ENCODE measurements around the gene SPDEF.

Gene SPDEF

DNA sequence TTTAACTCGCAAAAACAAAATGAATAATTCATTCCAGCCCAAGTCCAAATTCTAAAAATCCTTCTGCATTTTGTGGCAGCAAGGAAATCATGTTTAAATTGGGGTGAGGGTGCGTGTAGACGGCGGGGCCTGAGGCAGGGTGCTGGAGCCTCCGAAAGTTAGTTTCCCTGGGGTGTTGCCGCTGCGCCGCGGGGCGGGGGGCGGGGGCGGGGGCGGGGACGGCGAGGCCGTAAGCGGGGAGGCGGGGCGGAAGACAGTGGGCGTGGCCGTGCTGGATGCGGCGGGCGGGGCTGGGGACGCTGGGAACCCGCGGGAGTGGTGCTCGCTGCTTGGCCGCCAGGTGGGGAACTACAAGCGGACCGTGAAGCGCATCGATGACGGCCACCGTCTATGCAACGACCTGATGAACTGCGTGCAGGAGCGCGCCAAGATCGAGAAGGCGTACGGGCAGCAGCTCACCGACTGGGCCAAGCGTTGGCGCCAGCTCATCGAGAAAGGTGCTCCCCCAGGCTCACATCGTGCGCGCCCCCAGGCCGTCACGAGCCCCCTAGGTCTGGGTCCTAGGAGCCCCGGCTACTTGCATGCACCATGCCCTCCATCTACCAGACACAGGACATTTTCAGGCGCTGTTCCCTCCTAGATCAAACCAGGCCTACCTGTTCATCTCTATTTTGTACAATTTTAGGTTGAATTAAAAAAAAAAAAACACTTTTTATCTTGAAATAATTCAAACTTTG lies 29.0 kb downstream of the SPDEF start:
- no peak overlapping the region for H3K4me3 ChIP-seq (ENCODE audit: low read length)
- no peak for TF ChIP-seq ZNF274 (IDR thresholded peaks at IDR 0.05; ENCODE audit: low read depth, low read length)

DNA sequence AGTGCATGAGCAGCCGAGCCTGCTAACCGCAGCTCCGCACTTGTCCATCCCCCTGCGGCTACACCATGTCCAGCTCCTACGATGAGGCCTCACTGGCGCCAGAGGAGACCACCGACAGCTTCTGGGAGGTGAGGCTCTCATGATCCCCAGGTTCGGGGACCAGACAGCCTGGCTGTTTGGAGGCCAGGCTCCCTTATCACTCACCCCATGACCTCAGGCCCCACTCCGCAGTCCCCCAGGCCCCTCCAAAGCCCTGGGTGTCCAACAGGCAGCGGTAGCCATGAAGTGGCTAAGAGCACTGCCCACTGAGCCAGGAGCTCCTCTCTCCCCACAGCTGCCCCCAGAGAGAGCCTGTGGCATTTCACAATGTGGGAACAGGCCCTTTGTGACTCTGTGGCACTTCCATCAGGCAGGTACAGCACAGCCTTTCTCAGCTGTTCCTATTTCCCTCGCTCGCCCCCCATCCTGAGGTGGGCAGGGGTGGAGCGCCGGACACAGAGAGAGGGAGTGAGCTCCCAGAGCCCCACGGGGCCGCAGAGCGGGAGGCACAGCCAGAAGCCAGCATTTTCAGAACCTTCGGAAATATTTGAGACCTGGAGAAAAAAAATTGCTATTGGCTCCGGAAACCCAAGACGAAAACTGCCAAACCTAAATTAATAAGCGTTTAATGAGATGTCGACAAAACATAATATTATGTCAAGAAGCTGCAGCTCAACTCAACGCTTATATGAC lies 29.7 kb downstream of the SPDEF start:
- H3K4me3 ChIP-seq (ENCODE audit: low read length) = no peak overlapping the region
- TF ChIP-seq ZNF274 (IDR thresholded peaks at IDR 0.05; ENCODE audit: low read depth, low read length) = no peak

DNA sequence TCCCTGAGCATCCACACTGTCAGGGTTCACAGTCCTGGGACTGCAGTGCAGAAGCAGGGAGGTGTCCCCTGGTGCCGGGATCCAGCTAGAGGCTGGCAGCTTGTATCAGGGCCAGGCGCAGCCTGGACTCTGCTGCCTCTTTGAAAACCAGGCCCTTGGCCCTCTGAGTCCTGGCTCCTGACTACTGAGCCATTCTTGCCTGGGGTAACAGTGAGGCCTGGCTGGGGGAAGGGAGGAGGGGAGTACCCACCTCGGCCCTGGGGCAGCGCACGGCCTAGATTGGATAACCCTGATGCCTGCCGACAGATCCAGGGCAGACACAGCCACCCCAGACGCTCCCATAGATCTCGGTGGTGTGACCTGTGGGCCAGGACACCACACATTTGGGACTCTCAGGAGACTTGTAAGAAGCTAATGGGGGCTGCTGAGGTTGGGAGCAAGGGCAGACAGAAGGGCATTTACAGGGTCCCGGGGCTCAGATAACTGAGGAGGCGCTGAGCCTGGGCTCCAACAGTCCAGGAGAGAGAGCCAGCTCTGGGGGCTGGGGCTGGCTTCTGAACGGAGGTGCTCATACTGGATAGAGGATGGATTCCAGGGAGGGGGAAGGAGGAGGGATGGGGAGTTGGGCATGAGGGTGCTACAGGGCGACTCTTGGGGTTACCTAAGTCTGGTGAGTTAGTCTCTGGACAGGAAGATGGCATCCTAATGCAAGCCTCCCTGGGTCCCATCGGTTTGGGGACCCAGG lies 30.5 kb downstream of the SPDEF start:
- TF ChIP-seq ZNF274 (IDR thresholded peaks at IDR 0.05; ENCODE audit: low read depth, low read length) = no peak
- no peak overlapping the region for H3K4me3 ChIP-seq (ENCODE audit: low read length)

DNA sequence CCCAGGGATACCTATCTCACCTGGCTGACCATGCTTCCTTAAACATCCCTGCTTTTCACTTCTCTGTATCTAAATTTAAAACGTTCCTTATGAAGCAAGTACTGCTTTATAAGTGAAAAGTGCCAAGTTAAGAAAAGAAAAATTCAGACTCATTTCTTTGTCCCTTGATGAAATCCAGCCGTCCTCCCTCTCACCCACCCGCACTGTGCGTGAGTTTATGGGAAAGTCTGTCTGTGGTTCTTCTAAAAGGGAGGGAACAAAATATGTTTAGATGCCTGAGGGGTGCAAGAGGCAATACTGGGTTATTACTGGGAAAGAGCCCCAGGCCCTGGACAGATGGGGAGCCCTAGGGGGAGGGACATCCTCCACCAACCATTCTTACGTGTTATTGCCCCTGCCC lies 31.2 kb downstream of the SPDEF start:
- H3K4me3 ChIP-seq (ENCODE audit: low read length) = no peak overlapping the region
- TF ChIP-seq ZNF274 (IDR thresholded peaks at IDR 0.05; ENCODE audit: low read depth, low read length) = no peak

DNA sequence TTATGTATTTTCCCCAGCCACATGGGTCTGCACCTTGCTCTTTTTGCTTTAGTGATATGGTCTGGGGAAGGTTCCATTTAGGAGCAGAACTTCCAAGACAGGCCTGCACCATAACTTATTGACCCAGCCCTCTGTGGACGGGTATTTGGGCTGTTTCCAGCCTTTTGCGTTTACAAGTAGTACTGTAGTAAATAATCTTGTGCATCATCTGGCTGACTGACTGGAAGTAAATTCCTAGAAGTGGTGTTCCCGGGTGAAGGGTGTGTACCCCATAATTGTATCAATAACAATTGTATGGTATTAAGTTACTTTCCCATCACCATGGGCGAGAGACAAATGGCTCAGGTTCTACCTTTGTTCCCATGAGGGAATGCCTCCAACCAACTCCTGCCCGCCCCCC lies 31.6 kb downstream of the SPDEF start:
- TF ChIP-seq ZNF274 (IDR thresholded peaks at IDR 0.05; ENCODE audit: low read depth, low read length) = no peak
- H3K4me3 ChIP-seq (ENCODE audit: low read length) = no peak overlapping the region

DNA sequence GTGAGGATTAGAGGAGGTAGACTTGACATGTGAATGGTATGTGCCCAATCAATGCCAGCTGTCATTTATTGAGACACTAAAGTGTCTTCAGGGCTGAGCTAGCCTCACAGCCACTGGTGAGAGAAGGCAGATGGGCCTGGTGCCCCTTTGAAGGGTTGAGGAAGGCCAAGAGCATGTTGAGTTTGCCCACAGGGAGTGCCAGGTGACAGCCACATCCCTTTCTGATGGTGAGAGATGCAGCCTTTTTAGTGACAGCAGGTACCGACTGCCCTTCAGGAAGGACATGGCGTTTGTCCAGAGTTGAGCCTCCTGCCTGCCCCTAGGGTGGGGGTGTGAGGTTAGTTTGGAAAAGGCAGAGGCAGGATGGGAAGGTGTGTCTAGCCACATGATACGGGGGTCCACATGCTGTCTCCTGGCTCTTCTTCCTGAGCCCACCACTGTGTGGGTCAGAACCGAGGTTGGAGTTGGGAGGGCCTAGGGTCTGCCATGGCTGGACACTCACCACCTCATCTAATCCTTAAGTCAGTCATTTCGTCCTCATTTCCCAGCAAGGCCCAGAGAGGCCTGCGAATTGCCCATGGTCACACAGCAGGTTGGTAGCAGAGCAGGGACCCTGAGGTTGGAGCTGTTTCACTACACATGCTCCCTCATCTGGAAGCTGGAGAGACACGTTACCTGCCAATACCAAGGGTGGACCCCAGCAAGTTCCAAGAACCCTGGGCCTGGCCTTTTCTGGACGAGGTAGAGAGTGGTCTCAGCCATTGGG lies 32.5 kb downstream of the SPDEF start:
- no peak for TF ChIP-seq ZNF274 (IDR thresholded peaks at IDR 0.05; ENCODE audit: low read depth, low read length)
- no peak overlapping the region for H3K4me3 ChIP-seq (ENCODE audit: low read length)

DNA sequence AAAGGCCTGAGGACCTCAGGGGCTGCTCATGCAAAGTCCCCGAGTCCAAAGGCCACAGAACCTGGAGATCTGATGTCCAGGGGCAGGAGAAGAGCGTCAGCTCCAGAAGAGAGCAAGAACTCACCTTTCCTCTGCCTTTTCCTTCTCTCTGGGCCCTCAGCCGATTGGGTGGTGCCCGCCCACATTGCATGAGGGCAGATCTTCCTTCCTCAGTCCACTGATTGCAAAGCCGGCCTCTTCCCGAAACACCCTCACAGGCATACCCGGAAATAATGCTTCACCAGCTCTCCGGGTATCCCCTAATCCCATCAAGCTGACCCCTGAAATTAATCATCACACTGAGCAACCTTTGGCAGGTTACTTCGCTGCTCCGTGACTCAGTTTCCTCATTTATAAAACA lies 33.4 kb downstream of the SPDEF start:
- TF ChIP-seq ZNF274 (IDR thresholded peaks at IDR 0.05; ENCODE audit: low read depth, low read length) = no peak

DNA sequence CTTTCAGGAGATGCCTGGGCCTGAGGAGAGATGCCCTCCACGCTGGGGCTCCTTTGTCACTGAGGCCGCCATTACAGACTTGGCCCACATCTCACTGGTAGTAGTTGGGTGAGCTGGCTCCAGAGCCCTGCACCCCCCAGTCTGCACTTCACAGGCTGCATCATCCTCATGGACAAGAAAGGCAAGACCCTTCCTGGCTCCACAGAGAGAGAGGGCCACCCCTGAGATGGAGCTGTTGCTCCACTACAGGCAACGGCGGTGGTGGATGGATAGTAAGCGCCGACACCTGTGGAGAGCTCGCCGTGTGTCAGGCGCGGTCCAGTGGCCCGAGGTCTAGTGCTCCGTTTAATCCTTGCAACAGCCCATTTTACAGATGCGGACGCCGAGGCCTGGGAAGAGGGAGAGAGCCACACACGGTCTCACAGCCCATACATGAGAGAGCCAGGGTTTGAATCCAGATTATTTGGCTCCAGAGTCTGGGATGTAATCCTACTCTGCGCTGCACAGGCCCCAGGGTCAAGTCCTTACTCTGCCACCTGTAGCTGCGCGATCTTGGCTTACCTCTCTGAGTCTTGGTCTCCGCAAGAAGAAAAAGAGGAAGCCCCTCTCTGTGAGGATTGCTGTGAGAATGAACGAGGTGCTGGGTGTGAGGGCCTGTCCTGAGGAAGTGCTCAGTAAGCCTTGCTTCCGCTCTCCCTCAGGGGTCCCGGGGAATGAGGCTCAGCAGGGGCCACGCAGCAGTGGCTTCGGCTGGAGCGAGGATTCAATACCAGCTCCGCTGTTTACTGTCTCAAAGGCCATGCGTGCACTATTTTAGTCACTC lies 34.5 kb downstream of the SPDEF start:
- no peak overlapping the region for H3K4me3 ChIP-seq (ENCODE audit: low read length)
- no peak for TF ChIP-seq ZNF274 (IDR thresholded peaks at IDR 0.05; ENCODE audit: low read depth, low read length)

More for the DNA sequence above, 33.4 kb downstream of the SPDEF start:
- H3K4me3 ChIP-seq (ENCODE audit: low read length) = no peak overlapping the region

DNA sequence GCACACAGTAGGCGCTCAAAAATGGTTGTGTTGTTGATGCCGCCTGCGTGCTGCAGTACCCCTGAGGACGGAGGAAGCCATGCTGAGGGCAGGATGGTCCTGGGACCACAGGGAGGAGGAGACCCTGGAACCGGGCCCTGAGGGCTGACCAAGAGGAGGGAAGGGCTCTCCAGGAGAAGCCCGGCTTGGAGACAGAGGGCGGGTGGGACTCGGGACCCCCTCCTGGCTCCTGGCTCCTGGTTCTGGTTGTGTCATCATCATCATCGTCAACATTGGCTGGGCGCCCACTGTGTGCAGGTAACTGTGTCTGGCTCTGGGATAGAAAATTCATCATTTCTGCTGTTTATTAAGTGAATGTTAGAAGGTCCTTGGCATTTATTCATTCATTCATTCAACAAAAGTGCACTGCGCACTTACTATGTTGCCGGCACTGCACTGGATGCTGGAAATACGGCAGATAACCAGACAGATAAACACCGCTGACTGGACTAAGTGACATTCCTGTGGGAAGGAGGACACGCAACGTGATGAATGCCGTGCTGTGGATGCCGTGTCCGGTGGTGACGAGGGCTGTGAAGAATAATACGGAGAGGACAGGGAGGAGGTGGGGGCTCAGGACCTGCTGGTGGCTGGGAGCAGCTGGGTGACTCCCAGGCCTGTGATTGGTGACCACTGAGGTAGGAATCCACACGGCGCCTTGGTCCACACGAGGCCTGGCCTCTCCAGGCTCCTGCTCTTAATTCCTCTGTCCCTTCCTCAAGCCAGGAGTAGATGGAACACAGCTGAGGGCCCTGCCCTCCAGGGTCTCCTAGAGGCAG lies 35.3 kb downstream of the SPDEF start:
- H3K4me3 ChIP-seq (ENCODE audit: low read length) = no peak overlapping the region
- no peak for TF ChIP-seq ZNF274 (IDR thresholded peaks at IDR 0.05; ENCODE audit: low read depth, low read length)

DNA sequence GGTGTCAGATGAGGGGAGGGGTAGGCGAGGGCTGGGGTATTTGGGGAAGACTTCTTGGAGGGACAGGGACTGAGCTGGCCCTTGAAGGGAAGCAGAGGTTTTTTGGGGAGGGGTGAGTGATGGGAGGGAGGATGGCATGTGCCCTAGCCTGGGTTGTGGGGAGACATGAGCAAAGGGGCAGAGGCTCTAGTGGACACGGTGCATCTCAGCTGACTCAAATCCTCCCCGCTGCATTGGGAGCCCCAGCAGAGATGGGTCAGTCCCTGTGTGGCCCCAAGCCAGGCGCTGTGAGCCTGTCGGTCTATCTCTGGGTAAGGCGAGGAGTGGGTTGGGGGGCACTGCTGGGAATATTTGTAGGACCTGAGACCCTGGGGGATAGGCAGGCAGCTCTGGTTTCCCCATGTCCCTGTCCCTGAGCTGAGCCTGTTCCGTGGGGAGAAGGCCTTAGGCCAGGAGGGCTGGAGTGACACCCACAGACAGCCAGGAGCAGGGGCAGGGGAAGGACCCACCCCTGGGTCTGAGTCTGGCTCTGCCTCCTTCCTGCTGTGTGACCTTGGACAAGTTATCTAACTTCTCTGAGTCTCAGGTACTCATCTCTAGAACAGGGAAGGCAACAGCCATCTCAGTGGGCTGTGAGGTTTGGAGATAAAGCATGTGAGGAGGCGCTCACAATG lies 36.0 kb downstream of the SPDEF start:
- TF ChIP-seq ZNF274 (IDR thresholded peaks at IDR 0.05; ENCODE audit: low read depth, low read length) = no peak

DNA sequence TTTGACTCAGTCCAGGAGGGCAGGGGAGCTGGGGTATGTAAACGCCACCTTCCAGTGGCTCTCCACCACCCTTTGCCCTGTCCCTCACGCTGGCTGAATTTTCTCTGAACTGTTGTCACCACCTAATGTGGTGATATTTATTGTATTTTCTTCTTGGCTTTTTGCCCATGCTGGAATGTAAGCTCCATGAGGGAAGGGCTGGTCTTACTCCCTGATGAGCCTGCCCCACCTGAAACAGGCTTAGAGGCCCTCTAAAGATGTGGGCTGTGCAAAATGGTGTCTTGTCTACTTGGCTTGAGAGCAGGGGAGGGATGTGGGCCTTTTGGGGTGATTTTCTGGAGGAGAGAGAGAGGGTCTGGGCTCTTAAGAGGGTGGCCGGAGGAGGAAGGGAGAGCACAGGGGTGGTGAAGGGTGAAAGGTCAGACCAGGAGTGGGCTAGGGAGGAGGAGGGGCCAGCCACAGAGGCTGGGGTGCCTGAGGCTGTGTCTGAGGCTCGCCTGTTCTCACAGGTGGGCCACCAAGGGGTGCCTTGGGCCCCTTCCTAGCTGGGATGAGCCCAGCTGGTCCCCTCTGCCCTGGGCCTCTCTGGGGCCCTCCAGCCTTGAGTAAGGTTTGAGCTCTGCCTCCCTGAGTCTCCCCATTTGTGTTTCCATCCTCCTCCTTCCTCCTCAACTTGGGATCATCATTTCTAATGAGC lies 37.3 kb downstream of the SPDEF start:
- H3K4me3 ChIP-seq (ENCODE audit: low read length) = no peak overlapping the region
- TF ChIP-seq ZNF274 (IDR thresholded peaks at IDR 0.05; ENCODE audit: low read depth, low read length) = no peak

More for the DNA sequence above, 36.0 kb downstream of the SPDEF start:
- H3K4me3 ChIP-seq (ENCODE audit: low read length) = no peak overlapping the region

Measured in GM08714 (cell line).